Measurements from ENCODE around the gene RALGDS. TPM values are rescaled to one million over a fixed set of nuclear protein-coding genes. Genes with fewer than 3 reads are reported as not detected.
"Not testable (repeated sequence)": the region's sequence is repeated elsewhere in the genome, so short reads cannot be mapped to it uniquely, and the experiment has no call there.

The RALGDS gene
- total RNA-seq, 1 donor from 2014 or later = 68.9 TPM

DNA sequence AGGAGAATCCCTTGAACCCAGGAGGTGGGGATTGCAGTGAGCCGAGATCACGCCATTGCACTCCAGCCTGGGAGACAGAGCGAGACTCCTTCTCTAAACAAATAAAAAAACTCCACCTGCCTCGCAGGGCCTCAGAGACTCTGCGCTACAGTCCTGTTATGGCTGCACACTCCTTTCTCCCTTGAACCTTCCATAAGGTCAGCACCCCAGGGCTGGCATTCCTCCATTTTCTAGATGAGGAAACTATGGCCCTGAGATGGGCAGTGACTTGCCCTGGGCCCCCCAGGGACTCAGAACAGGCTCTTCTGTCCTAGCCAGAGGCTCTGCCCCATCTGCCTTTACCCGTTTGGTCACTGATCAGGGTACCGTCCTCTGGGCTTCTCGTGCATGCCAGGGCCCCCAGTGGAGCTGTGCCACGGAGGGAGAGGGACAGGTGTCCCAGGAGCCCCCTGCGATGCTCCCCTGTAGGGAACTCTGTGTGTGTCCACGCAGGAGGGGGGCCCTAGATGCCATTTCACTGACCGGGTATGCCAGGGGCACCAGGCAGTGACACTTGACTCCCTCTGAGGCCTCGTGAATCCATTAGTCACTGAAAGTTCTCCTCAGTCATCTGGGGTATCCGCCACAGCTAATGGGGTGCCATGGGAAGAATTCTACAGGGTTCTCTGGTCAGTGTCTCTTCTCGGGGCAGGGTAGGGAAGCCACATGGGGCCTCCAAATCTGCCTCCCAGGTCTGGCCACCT lies 16.2 kb downstream of the RALGDS start:
- DNase-seq = no peak

DNA sequence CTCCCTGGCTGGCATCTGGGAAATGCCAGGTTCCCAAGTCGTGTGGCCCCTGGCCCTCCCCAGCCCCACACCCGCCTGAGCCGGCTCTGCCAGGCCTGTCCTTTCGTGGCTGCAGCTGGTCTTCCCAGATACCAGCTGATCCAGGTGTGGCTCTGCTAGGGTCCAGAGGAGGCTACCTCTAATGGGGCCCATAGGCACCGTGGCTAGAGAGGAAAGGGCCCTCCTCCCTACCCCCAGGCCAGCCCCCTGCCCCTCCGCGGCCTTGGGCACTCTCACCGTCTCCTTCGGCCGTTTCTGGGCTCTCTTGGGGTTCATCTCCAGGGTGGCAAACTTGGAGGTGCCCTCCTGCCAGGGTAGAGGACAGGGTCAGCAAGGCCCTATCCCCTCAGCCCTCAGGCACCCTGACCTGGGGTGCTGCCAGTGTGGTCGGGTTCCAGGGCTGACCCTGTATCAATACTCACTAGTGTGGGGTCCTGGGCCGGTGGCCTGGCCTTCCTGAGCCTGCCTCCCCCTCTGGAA lies 17.0 kb downstream of the RALGDS start:
- DNase-seq = no peak

DNA sequence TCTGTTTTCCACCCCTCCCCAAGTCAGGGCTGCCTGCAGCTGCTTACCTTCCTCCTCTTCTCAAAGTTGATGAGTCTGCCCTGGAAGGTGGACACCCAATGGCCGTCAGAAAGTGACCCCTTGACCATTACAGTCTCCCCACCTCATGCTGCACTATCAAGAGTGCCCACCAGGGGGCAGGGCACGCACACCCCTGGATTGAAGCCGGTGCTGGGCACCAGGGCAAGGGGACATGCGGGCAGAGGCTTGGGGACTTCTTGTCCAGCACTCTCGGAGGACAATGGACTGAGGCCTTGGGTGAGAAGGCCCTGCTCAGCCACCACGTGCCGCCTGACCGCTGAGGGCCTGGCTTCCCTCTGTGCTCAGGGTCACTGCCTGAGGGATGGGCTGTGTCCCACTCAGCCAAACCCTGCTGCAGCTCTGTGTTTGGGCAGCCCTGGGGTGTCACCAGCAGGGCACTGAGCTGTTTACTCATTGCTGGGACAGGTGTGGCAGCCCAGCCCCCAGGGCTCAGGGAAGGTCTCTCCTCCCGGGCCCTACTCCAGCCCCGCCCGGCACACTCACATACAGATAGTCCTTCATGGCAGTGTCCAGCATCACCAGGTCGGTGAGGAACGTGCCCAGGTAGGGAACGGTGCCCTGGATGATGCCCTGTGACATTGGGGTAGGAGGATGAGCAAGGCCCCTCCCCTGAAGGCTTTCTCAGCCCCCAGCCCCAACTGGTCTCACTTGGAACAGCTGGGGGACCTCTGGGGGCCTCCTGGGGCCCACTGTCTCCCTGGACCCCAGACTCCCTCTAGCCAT lies 17.7 kb downstream of the RALGDS start:
- DNase-seq = peak; percentile 72

DNA sequence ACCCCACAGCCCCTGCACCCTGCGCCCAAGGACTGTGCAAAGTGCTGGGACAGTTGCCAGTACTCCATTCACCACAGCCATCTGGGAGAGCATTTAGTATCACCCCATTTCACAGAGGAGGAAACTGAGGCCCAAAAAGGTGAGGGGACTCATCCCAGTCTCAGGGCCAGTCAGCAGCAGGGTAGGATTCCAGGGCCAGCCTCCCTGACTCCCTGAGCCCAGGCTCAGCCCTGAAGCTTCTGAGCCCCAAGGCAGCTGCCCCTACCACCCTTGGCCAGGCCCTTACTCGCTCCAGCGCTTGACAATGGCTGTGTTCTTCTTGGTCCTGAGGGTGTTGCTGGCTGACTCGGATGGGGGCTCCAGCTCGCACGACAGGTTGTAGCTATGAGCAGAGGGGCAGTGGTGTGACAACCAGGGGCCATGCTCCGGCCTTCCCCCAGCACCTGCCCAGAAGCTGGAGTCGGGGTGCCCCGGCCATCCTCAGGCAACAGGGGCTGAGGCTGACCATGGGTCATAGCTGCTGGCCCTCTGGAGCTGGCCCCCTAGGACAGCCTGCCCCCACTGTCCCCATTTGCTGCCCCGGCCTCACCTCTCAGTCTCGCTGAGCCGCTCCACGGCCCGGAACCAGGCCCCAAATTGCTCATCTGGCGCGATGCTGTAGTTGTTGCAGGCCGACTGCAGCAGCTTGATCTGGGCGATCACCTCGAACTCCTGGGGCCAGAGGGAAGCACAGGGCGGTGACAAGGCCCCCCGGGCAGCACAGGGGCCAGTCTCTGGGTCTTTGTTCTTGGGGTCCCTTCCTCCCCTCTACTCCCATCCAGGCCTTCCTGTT lies 18.6 kb downstream of the RALGDS start:
- DNase-seq = no peak

DNA sequence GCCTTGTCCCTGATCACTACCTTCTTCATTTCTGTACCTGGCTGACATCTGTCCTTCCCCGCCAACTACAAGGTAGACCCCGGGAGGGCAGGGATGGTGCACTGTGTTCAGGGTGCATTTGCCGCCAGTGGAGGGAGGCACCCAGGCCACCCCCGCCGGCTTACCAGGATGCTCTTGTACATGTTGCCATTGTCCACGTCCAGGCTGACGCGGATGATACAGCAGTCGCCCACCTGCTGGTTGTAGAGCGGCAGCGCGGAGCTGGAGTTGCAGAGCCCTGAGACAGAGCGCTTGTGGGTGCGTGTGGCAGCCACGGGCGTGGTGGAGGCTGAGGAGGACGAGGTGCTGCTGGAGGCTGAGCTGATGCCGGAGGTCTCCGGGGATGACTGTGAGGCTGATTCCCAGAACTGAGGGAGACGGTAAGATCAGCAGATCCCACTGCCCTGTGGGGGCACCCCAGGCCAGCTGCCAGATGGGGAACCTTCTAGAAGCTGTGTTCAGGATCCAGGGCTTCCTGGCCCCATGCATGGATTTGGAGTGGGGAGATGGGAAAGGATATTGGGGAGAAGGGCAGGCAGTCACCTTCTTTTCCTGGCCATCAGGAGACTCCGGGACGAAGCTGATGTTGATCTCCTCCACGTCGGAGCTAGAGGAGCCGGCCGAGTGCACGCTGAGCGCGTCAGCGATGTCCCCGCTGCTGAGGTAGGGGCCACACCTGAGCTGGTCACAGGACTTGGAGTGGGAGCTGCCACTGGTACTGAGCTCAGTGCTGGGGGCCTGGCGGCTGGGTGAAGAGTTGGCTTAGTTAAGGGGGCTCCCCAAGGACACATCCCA lies 19.5 kb downstream of the RALGDS start:
- DNase-seq = no peak

DNA sequence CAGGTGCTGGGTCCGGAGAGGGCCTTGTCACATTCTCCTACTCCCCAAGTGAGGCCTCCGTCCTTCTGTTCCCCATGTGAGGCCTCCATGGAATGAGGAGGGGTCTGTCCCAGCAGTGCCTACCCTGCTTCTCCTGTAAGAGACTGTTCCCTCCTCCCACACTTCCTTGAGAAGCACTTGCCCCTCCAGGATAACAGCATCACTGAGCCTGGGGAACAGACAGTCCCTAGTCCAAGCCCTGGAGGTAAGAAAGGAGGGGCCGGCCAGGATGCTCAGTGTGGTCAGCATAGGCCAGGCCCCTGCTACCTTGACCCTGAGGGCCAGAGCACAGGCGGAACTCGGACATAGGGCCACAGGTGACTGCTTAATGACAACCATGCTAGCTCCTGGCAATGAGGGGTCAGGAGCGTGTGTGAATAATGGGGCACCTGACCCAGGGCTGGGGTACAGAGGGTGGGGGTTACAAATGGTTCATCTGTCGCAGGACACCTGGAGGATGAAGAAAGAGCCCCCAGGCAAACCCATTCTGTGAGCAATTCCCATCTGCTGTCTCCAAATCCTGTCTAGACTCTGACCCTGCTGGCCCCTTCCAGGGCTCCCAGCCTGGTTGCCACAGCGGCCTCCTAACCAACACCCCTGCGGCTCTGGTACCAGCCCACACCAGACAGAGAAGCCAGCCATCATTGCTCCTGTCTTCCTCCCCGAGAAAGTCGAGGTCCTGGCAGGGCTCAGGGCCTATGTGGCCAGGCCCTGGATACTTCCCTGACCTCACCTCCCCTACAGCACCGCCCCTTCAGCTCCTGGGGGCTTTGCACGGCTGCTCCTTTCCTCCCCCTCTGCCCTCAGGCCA lies 20.3 kb downstream of the RALGDS start:
- no peak for DNase-seq

DNA sequence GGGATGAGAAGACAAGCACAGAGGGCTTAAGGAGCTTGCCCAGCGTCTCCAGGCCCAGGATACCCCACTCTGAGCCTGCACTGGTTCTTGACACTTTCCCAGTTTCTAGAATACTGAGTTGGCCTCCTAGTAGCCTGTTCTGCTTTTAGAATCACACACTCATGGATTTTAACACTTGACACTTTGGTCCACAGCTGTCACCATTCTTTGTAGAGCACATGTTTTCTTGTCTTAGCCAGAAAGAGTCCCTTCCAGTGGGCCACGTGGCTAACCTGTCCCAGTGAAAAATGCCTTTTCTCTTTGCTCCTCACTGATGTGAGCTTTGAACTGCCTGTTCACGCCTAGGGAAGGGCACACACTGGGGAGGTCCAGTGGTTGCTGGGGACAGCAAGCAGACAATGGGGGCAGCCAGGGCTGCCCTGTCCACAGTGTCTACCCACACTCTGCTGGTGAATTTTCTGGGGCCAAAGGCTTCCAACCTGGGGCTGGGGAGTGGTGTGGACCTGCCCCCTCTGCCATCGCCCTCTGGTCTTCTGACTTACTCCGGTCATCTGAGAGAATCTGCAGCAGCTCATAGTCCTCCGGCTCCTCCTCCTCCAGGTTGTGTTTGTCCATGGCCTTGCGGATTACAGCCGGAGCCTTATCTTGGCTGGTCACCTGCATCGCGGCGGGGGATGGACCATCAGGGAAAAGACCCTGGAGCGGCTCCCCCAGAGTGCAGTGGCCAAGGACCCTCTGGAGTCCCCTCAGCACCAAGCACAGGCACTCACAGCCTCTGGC lies 21.1 kb downstream of the RALGDS start:
- no peak for DNase-seq

DNA sequence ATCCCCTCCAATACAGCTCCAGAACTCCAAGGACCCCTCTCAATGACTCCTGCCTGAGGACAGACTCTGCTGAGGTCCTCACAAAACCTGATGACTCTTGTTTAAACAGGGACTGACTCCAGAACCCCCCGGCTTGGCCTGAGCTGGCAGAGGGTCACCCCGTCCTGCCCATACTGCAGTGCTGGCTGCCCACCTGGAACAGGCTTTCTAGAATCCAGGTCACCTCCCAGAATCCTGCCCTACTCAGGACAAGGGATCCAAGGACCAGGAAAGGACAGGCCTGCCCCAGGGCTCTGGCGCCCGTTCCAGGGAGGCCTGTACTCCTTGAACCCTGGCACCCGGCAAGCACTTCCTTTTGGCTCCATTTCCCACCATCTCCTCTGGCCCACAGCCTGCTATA lies 22.2 kb downstream of the RALGDS start:
- DNase-seq = no peak

DNA sequence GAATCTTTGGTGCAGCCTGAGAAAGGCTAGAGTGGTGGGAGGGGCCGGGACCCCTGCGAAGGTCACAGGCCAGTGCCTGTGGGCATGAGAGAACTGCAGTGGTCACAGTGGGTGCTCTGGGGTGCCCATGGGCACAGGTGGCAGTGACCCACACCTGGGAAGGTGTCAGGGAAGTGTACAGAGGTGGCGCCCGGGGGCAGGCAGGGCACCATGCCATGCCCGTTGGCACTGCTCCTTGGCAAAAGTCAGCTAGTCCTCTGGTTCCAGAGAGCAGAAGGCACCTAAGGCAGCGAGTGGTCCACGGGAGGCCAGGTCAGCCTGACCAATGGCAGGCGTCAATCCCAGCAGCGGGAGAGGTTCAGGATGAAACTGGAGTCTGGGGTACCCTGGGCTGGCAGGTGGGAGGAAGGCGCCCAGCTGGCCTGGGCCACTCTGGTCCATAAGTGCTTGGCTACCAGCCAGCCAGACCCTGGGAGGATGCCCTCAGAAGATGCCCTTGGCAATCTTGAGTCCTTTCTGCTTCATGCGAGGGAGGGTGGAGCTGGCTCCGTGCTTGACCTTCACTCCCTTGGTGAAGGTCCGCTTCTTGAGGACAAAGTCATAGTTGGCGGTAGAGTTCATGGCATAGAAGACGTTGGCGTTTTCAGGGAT lies 22.8 kb downstream of the RALGDS start:
- no peak for DNase-seq

DNA sequence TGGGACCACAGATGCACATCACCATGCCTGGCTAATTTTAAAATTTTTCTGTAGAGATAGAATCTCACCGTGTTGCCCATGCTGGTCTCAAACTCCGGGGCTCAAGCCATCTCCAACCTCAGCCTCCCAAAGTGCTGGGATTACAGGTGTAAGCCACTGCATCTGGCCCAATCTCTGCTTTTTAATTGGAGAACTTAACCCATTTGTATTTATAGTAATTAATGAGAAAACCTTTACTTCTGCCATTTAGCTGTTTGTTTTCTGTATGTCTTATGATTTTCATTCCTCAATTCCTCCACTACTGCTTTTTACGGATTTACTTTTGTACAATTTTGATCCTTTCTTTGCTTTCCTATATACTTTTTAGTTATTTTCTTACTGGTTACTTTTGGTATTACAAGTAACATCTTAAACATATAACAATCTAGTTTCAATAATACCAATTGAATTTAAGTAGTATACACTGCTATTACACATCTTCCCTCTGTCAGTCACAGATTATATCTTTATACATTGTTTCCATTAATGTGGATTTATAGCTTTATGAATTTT lies 26.1 kb downstream of the RALGDS start:
- DNase-seq = no peak

DNA sequence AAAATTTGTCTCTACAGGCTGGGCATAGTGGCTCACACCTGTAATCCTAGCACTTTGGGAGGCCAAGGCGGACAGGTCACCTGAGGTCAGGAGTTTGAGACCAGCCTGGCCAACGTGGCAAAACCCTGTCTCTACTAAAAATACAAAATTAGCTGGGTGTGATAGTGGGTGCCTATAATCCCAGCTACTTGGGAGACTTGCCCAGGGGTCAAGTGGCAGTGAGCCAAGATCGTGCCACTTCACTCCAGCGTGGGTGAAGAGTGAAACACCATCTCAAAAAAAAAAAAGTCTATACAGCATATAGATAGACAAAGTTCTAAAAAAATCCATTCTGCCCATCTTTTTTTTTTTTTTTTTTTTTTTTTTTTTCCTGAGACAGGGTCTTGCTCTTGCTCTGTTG lies 26.7 kb downstream of the RALGDS start:
- DNase-seq = not testable (repeated sequence)

DNA sequence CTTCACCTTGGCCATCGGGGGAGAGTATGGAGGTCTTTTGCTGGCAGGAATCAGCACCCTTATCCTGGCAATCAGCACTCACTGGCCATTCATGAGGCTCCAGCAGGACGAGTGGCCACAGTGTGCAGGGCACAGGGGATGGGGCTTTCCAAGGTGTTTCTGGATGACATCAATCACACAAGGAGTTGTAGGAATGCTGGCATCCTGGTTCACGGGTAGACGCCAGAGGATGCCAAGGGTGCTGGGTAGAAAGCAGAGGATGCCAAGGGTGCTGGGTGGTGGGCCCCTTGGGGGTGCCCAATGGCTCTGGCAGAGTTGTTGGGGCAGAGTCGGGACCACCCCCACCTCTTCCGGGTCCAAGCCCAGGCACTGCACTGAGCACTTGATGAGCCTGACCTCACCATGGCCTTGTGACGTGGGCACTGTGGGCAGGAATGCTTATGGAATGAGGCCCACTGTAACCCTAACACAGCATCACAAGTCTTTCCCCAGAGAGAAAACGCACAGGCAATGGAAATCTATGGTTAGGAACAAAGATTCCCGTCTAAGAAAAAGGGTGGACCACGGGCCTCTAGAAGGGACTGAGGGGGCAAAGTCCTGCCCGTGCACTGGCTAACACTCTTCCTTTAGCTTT lies 30.2 kb downstream of the RALGDS start:
- no peak for DNase-seq

DNA sequence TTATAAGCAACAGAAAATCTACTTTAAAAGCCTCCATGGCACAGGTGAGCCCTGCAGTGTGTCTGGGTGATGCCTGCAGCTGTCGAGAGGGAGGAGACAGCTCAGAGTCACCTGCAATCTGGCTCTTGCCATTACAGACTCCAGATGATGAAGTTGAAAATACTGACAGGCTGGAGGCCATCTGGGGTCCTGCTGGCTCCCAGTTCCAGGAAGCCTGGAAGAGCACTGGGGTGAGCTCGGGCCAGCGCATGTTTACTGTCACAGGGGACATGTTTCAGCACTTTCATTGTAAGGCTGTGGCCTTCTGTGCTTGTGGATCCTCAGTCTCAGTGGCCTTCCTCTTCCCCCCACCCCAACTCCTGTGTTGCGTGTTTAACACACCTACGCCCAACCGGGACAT lies 30.9 kb downstream of the RALGDS start:
- no peak for DNase-seq

DNA sequence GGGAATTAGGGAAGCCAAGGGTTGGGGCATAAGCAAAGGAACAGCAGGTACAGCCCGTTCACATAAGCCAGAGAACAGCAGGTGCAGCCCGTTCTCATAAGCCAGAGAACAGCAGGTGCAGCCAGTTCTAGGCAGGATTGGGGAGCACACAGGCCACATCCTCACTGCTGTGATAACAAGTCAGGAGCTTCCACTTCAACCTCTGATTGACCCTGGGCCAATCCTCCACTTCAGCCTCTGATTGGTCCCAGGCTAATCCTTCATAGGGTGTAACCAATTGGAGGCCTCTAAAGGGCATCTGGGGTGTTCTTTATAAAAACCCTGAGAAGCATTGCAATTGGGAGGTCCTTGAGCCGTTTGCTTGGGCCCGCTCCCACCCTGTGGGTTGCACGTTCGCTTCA lies 31.8 kb downstream of the RALGDS start:
- no peak for DNase-seq

DNA sequence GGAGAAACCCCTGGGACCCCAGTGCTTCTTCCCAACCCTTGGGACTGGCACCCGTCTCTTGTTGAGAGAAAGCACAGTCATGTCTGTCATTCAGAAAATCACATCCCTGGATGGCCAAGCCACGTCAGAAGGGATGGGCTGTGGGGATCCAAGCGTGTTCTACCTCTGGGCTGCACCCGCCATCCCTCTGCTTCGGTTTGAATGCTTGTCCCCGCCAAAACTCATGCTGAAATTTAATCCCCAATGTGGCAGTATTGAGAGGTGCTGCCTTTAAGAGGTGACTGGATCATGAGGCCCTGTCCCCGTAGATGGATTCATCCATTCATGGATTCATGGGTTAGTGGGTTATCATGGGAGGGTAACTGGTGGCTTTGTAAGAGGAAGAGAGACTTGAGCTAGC lies 32.3 kb downstream of the RALGDS start:
- no peak for DNase-seq

DNA sequence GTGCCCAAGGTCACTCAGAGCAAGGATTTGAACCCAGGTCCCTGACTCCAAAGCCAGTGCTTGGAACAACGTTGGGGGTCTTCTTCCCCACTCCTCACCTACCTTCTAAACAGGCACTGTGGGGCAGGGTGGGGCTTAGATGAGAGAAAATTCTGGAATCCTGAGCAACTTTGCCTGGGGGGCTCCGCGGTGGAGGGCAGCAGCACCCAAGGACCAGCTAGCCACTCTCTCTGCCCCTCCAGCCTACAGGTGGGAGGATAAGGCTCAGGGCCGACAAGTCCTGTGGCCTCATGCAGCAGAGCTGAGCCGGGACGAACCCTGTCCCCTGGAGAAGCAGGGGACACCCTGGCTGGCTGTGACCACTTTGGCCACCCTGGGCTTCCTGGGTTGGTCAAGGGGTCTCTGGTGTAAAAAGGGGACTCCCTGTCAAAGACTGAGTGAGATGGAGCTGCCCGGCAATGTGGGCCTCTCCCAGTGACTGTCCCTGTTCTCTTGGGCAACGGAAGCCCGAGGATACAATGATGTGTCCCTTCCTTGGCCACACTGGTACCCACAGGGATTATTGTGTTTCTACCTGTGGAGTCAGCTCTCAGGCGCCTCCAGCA lies 32.8 kb downstream of the RALGDS start:
- no peak for DNase-seq

DNA sequence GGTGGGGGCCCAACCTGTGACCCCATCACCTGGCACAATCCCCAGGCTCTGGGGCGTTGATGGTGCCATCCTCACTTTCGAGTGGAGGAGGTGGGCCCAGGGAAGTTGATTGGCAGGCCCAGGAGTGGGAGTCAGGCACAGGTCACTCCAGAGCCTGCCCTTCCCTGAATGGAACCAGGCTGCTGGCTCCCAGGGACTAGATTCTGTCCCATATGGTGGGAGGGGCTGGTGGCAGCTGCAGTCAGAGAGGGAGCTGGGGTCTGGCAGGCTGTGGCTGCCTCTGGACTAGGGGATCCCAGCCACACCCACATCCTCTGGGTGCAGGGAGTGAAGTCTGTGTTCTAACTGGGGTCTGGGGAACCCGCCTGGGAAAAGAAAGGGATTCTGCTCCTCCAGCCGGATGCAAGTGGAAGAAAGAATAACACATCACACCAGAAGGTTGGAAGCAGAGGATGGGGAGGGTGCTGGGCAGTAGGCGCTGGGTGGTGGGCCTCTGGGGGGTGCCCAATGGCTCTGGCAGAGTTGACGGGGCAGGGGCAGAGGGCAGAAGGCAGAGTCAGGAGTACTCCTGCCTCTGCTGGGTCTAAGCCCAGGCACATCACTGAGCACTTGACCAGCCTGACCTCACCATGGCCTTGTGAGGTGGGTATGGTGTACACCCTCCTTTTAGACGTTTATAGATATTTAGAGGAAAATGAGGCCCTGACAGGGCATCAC lies 33.5 kb downstream of the RALGDS start:
- no peak for DNase-seq

DNA sequence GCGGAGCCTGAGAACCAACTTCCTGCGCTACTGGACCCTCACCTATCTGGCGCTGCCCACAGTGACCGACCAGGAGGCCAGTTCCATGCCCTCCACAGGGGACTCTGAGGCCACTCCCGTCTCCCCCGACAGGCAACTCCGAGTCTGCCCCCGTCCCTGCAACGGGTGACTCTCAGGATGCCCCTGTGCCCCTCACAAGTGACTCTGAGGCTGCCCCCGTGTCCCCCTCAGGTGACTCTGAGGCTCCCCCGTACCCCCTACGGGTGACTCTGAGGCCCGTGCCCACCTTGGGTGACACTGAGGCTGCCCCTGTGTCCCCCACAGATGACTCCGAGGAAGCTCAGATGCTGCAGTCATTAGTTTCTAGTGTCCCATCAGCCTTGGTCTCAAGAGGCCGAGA lies 34.1 kb downstream of the RALGDS start:
- DNase-seq = no peak
